Measurements from ENCODE around the gene KIZ.
A peak's percentile ranks its signal among the peaks of the same experiment; 100 is the strongest.

The KIZ gene

DNA sequence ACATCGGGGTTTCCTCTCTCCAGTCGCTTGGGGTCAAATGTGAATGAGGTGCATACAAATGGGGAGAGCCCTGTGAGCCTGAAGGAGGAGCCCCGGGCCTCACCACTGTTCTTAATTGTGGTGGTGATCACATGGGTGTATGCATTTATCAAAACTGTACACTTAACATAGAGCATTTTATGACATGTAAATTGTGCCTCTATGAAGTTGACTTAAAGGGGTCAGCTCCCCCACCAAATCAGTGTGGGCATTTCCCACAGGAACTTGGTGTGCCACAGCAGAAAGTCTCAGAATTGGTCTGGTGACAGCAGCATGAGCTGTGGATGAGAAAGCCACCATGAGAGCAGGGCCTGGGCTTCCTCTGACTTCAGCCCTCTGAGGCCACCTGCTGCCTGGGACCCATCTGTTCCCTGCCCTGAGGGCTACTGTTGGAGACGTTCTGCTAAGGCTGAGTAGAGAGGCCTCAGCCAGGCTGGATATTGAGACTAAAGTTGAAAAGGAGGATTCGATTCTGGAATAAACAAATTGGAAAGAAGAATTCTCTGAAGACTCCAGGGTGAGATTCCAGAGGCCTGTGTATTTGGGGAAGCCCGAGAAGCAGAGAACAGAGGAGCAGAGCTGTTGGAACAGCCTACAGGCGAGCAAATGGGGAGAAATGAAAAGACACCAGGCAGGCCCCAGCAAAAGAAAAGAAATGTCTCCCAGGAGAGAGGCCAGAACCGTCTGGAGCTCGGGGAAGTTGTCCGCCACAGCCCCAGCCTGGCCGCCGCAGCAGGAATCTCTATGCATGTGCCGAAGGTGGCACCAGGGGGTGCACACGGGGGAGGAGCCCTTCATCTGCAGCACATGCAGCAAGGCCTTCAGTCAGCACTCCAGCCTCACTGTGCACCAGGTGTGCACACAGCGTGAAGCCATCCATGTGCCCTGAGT is 139.6 kb downstream of the KIZ start:
- no peak for DNase-seq (ENCODE audit: low read depth)

DNA sequence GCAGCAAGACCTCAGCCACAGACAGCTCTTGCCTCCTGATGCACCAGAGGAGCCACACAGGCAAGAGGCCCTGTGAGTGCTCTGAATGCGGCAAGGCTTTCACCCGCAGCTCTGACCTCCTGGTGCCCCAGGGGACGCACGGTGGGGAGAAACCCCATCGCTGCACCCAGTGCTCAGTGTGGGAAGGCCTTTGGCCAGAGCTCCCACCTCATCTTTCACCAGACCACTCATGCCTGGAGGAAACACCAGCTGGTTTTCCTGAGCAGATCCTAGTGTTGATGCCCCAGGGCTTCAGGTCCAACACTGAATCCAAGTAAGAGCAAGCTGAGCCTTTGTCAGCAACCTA is 140.3 kb downstream of the KIZ start:
- no peak for DNase-seq (ENCODE audit: low read depth)

DNA sequence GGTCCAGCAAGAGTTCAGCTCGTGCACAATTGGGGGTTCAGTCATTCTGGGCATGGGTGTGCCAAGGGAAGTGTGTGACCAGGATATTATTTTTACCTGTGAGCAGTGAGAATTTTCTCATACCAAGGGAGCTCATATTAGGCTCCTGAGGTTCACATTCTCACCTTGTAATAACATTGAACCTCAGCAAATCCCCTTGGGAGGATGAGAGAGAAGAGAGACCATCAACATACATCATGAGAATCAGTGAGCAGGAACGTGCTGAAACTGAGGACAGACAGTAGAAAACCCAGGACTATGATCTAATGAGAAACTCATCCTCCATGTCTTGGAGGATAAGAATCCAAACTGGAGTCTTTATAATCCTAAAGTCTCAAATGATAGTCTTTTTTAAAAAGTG is 143.9 kb downstream of the KIZ start:
- DNase-seq (ENCODE audit: low read depth): no peak

DNA sequence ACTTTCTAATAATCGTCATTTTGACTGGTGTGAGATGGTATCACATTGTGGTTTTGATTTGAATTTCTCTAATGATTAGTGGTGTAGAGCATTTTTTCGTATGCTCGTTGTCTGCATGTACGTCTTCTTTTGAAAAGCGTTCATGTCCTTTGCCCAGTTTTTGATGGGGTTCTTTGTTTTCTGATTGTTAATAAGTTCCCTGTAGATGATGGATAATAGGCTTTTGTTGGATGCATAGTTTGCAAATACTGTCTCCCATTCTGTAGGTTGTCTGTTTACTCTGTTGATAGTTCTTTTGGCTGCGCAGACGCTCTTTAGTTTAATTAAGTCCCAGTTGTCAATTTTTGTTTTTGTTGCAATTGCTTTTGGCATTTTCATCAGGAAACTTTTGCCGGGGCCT is 144.9 kb downstream of the KIZ start:
- no peak for DNase-seq (ENCODE audit: low read depth)

DNA sequence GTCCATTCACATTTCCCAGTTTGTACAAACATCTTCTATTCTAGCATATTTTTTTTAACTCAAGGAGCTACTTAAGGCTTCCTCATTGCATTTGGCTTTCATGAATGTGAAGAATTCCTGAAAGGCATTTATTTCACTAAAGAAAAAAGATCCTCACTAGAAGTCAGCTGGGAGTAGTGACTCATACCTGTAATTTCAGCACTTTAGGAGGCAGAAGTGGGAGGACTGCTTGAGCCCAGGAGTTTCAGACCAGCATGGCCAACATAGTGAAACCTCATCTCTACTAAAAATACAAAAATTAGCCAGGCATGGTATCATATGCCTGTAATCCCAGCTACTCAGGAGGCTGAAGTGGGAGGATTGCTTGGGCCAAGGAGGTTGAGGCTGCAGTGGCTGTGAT is 146.4 kb downstream of the KIZ start:
- peak; percentile 20 for DNase-seq (ENCODE audit: low read depth)

DNA sequence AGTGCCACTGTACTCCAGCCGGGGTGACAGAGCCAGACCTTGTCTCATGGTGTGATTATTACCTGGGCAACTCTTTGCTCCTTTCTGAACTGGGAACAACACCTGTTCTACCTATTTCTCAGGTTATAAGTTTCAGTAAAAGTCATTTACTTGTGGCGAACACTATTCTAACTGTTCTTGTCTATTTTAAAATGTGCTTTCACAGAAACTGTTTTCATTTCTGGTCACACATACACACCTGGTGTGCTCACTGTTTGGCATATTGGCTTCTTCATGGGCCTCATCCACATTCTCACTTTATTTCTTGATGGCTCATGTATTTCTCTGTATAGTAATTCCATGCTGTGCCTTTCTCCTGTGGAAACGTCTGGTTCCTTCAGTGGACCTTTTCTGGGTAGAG is 146.8 kb downstream of the KIZ start:
- DNase-seq (ENCODE audit: low read depth): no peak

DNA sequence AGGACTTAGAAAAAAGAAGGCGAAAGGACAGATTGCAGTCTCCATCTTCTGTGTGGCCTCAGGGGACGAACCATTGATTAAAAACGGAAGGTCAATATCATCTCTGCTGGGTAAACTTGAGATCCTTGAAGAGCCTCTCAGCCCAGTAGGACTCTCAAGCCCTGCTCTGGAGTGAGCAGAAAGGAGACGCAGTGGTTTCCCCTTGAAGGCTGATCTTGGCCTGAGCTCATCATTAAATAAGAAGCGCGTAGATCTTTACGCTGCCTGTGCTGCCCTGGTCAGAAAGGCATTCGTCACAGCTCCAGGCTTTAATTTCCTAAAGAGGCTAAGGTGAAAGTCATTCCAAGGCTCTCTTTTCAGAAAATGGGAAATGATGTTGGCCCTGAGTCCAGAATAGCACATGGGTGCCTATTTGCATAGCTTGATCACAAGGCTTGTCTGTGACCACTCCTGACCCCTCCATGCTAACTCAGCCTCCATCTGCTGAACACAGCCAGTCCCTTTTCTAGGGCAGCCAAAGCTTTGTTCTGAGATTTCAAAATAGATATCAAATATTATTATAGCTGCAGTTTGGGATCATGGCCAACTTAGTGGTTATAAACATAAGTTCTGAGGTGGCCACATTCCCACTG is 148.0 kb downstream of the KIZ start:
- DNase-seq (ENCODE audit: low read depth): no peak

DNA sequence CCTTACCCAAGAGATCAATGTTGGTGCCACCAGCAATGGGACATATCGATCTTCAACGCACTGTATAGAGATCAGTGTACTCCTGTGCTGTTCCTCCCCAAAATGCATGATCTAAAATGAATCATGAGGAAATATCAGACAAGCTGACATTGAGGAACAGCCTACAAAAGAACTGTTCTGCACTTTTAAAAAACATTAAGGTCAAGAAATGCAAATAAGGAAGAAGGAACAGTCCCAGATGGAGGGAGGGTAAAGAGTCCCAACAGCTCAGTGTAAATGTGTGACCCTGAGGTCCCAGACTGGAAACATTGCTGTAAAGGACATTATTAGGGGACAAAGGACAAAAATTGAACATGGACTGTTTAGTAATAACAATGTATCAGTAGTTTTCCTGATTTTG is 152.9 kb downstream of the KIZ start:
- no peak for DNase-seq (ENCODE audit: low read depth)

DNA sequence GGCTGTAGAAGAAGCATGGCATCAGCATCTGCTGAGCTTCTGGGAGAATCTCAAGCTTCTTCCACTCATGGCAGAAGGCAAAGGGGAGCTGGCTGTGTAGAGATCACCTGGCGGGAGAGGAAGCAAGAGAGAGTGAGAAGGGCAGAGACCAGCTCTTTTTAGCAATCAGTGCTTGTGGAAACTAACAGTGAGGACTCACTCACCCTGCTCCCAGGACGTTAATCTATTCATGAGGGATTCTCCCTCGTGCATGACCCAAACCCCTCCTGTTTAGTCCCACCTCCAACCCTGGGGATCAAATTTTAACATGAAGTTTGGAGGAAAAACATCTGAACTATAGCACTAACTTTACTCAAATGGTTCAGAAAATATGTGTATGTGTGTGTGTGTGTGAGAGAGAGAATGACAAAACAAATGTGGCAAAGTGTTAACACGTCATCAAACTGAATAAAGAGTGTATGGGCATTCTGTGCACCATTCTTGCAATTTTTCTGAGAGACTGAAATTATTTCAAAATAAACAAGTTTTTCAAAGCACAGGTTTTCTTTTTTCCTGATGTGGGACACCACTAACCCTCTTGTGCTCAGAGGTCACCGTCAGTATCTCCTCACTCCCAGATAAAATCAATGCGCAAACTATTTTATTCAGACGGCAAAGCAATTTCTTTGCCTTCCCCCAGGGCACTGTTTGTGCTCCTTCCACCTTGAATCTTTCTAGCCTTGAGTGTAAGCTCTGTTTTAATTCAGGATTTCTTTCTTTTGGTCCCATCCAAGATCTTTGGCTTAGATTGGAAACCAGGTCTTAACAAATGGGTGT is 154.0 kb downstream of the KIZ start:
- no peak for DNase-seq (ENCODE audit: low read depth)

DNA sequence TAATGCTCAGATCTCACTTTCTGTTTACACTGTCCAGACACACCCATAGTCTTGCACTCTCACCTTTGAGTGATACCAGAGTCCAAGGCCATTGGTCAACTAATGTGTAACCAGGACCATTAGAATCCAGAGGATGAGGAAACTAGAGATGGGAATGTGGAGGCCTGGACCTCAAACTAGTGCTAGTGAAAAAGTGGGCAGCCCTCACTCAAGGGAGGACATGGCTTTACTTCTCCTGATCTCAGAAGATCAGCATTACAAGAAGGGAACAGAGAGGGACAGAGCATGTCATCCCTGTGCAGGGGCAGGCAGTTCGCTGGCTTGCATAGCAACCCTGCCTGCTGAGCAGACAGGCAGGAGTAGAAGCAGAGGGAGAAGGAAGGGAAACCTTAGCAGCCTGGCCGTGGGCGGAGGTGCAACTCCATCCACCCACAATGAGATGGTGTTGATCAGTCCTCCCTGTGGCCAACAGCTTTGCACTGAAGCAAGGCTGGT is 154.7 kb downstream of the KIZ start:
- DNase-seq (ENCODE audit: low read depth): no peak

DNA sequence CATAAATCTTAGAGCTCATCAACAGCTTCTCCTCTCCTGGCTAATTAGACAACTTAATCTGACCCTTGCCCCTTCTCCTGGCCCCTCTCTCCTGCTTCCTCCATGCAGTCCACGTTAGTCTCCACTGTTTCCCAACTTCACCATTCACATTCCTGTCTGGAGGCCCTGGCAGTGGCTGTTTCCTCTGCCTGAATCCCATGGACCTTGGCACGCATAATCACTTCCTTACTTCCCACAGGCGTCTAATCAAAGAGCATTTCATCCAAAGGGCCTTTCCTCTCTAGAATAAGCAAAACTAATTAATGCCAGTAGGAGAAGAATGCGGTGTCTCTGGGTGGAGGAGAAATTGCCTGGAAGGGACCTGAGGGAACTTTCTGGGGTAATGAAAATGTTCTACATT is 160.9 kb downstream of the KIZ start:
- no peak for DNase-seq (ENCODE audit: low read depth)

DNA sequence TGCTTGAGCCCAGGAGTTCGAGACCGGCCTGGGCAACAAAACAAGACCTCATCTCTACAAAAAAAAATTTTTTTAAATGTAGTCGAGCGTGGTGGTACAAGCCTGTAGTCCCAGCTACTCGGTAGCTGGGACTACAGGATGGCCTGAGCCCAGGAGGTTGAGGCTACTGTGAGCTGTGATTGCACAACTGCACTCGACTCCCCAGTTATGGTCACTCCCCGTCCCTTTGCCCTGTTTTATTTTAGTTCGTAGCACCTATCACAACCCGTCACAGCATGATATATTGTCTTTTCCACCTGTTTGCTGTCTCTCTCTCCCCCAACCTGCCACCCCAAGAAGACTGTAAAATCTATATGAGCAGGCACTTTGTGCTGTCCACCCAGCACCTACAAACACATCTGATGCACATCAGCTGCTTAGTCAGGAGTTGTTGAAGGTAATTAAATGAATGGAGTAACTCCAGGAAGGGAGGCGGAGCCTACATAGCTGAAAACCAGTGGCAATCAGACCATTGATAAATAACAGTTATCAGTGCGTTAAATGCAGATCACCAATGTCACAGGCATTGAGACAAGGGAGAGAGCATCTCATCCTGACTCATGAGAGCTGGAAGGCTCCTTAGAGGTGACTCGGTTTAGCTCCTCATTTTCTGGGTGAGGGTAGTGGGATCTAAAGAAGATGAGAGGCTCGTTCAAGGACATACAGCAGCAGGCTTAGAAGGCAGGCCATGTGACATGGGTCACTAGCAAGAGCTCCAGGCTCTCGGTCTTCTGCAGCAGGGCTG is 162.9 kb downstream of the KIZ start:
- no peak for DNase-seq (ENCODE audit: low read depth)

DNA sequence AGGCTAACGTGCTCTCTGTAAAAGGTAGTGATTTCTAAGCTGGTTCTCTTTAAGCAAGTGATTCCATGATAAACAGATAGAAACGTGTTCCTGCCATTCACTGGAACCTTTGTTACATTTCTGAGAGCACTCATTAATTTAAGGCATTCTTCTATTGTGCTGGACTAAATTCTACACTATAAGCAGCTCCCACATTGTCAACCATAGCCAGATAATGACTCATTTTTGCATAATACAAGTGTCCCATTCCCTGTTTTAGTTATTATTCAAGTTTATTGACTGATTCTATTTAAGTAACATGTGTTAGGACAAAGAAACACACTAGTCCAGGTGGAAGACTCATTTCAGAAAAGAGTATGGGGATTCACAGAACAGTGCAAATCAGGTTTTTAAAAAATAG is 163.8 kb downstream of the KIZ start:
- DNase-seq (ENCODE audit: low read depth): no peak

DNA sequence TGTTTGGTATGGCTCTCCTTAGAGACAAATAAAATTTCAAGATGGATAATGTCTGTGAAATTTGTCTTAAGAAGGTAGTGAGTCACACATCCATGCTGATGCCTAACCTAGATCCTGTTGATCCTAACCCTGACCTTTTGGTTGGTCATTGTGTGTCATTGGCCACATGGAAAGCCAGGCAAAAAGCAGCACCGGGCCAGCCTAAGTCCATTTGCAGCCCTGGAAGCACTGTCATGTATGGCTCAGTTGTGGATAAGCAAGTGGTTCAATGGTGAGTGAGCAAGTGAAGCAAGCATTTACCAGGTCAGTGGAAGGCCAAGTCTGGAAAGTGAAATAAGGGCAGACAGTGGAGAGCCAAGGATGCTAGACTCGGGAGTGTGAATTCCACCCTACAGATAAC is 165.1 kb downstream of the KIZ start:
- DNase-seq (ENCODE audit: low read depth): peak; percentile 4

DNA sequence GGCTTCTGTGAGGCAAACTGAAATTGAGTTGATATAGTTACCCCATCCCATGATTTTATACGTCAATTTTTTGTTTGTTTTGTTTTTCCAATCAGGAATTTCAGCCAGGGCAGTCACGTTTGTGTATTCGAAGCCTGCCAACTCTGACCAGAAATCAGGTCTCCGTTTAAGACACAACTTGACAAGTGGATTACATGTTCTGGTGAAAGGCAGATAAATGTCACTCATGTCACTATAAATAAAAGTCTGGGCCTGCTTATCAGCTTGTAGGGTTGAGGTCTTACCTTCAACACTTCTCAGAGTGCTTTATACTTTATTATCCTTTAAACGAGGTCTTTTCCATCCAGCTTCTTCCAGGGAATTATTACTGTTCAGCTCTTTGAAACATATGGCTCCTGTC is 168.9 kb downstream of the KIZ start:
- DNase-seq (ENCODE audit: low read depth): no peak
